CD4-positive, CD25-positive, alpha-beta regulatory T cell (primary cell): ENCODE data around the gene CEACAM21. TPM values are rescaled to one million over a fixed set of nuclear protein-coding genes. Genes with fewer than 3 reads are reported as not detected.

Experiments
- ATAC-seq, 2 donors: fragments of 150-1000 bp; cut with Tn5 transposase; one replicate each; pipeline ENCODE4 v1.10.0; 2021; ENCODE audit warnings: low read depth in 2 of 2, moderate number of reproducible peaks in 2 of 2, moderate library complexity in 1 of 2
- DNase-seq, 3 donors: peaks; one replicate each; pipeline versions ENCODE4 v3.0.0 to v3.0.0-alpha.2; 2012 to 2022; ENCODE audit warnings: mixed read lengths in 1 of 3
- H3K27ac ChIP-seq: one replicate; pipeline ENCODE4 v1.7.0; 2013; ENCODE audit warnings: mild to moderate bottlenecking, low read length; ENCODE audit not compliant: insufficient read depth, poor library complexity, severe bottlenecking
- H3K27me3 ChIP-seq: one replicate; pipeline ENCODE4 v1.7.0; 2013; ENCODE audit warnings: low read length; ENCODE audit not compliant: control insufficient read depth, insufficient read depth
- H3K36me3 ChIP-seq: one replicate; pipeline ENCODE4 v1.7.0; 2013; ENCODE audit warnings: mild to moderate bottlenecking, low read length, moderate library complexity; ENCODE audit not compliant: control insufficient read depth, insufficient read depth
- H3K4me1 ChIP-seq: 2 replicates; pipeline ENCODE4 v1.7.0; 2013; ENCODE audit warnings: mild to moderate bottlenecking, low read length; ENCODE audit not compliant: insufficient read depth, control insufficient read depth, poor library complexity, severe bottlenecking
- H3K4me3 ChIP-seq: one replicate; pipeline ENCODE4 v1.7.0; 2013; ENCODE audit warnings: low read depth, mild to moderate bottlenecking, low read length, moderate library complexity
- H3K9me3 ChIP-seq, 2 experiments: 1 replicate in 1 of 2; 2 replicates in 1 of 2; pipeline ENCODE4 v1.7.0; 2013; ENCODE audit warnings: low read length in 2 of 2, mild to moderate bottlenecking in 1 of 2, moderate library complexity in 1 of 2; ENCODE audit not compliant: control insufficient read depth in 2 of 2
- H3K27ac Mint-ChIP-seq, 3 donors: one replicate each; pipeline ENCODE4 v1.8.0; 2020 to 2022; ENCODE audit warnings: mild to moderate bottlenecking in 3 of 3, mixed read lengths in 3 of 3, moderate library complexity in 2 of 3
- H3K27me3 Mint-ChIP-seq: one replicate; pipeline ENCODE4 v1.8.0; 2022; ENCODE audit warnings: mild to moderate bottlenecking, mixed read lengths
- H3K36me3 Mint-ChIP-seq: one replicate; pipeline ENCODE4 v1.8.0; 2020; ENCODE audit warnings: mixed read lengths
- H3K4me1 Mint-ChIP-seq, 4 donors: one replicate each; pipeline ENCODE4 v1.8.0; 2020 to 2022; ENCODE audit warnings: mixed read lengths in 4 of 4, mild to moderate bottlenecking in 1 of 4
- H3K4me3 Mint-ChIP-seq, 4 donors: one replicate each; pipeline ENCODE4 v1.8.0; 2020 to 2022; ENCODE audit warnings: mild to moderate bottlenecking in 4 of 4, mixed read lengths in 4 of 4, moderate library complexity in 3 of 4
- H3K9me3 Mint-ChIP-seq, 7 donors: one replicate each; pipeline ENCODE4 v1.8.0; 2020 to 2022; ENCODE audit warnings: mixed read lengths in 7 of 7, mild to moderate bottlenecking in 3 of 7, moderate library complexity in 2 of 7
- polyA plus RNA-seq, 4 donors: library from polyadenylated mRNA; unstranded; fragments of 300-500 nt; fragmentation: Illumina TruSeq; gene quantifications; one replicate each; pipeline ENCODE4 v1.2.3, GENCODE V29; 2021
- total RNA-seq: library from RNA; stranded (reverse); gene quantifications from one replicate; pipeline ENCODE4 v1.2.3, GENCODE V29; 2022

CEACAM21 gene
- total and polyA plus RNA-seq, 5 donors from 2014 or later: 39.1 to 58.6 (median 45.7) TPM

GRCh38 chr19:41595258-41595889 is 19.4 kb downstream of the CEACAM21 start:
- Histone ChIP-seq H3K36me3 (no peaks in the 10 kb centered on the region), H3K27ac (no peak overlapping the region), H3K4me1 (peaks cover 15% of the 10 kb centered on the region), H3K4me3 (no peak overlapping the region), H3K9me3 (no peaks in the 10 kb centered on the region), H3K27me3 (peaks cover 2% of the 10 kb centered on the region)
- Mint-ChIP-seq H3K9me3 (no peaks in the 10 kb centered on the region), H3K27ac (peak overlapping the region in 1 of 3 donors; percentile 67), H3K27me3 (peaks cover 39% of the 10 kb centered on the region), H3K36me3 (no peaks in the 10 kb centered on the region), H3K4me3 (no peak overlapping the region), H3K4me1 (peaks cover 10 to 24% (median 14%) of the 10 kb centered on the region in 4 donors)
- ATAC-seq: peak; percentile 88 to 90
- DNase-seq: peak; percentile 45 to 89 (median 78)

- DNase-seq: no peak
- Histone ChIP-seq H3K4me3 (no peak overlapping the region), H3K4me1 (peaks cover 15% of the 10 kb centered on the region), H3K9me3 (no peaks in the 10 kb centered on the region), H3K27me3 (peaks cover 2% of the 10 kb centered on the region), H3K27ac (no peak overlapping the region), H3K36me3 (no peaks in the 10 kb centered on the region)
- peaks cover 10 to 26% (median 14%) of the 10 kb centered on the region in 4 donors for H3K4me1 Mint-ChIP-seq
- no peaks in the 10 kb centered on the region for H3K9me3 Mint-ChIP-seq
- H3K27me3 Mint-ChIP-seq: peaks cover 38% of the 10 kb centered on the region
- ATAC-seq: no peak
- H3K27ac Mint-ChIP-seq: peak overlapping the region in 1 of 3 donors; percentile 64
- H3K36me3 Mint-ChIP-seq: no peaks in the 10 kb centered on the region
- H3K4me3 Mint-ChIP-seq: no peak overlapping the region
Observed at GRCh38 chr19:41595890-41596280, 19.9 kb downstream of the CEACAM21 start.

GRCh38 chr19:41597600-41598041 is 21.7 kb downstream of the CEACAM21 start:
- peak overlapping the region in 2 of 4 donors; percentile 60 to 76 for H3K4me3 Mint-ChIP-seq

GRCh38 chr19:41599175-41599966 is 23.4 kb downstream of the CEACAM21 start:
- no peak overlapping the region for H3K27ac ChIP-seq
- Mint-ChIP-seq H3K4me3 (no peak overlapping the region), H3K27me3 (peaks cover 27% of the 10 kb centered on the region), H3K4me1 (peaks cover 10 to 26% (median 14%) of the 10 kb centered on the region in 4 donors), H3K9me3 (no peaks in the 10 kb centered on the region), H3K36me3 (no peaks in the 10 kb centered on the region), H3K27ac (peak overlapping the region; percentile 40 to 76 (median 51))
- DNase-seq: no peak
- H3K4me3 ChIP-seq: no peak overlapping the region
- H3K4me1 ChIP-seq: peaks cover 15% of the 10 kb centered on the region
- H3K36me3 ChIP-seq: no peaks in the 10 kb centered on the region
- peaks cover 2% of the 10 kb centered on the region for H3K27me3 ChIP-seq
- no peak for ATAC-seq
- no peaks in the 10 kb centered on the region for H3K9me3 ChIP-seq

More at GRCh38 chr19:41597600-41598041, 21.7 kb downstream of the CEACAM21 start:
- no peaks in the 10 kb centered on the region for H3K9me3 Mint-ChIP-seq
- peak; percentile 80 to 83 for ATAC-seq
- Histone ChIP-seq H3K4me1 (peaks cover 15% of the 10 kb centered on the region), H3K36me3 (no peaks in the 10 kb centered on the region), H3K4me3 (peak overlapping the region; percentile 55), H3K27ac (no peak overlapping the region), H3K27me3 (peaks cover 2% of the 10 kb centered on the region), H3K9me3 (no peaks in the 10 kb centered on the region)
- H3K4me1 Mint-ChIP-seq: peaks cover 10 to 26% (median 14%) of the 10 kb centered on the region in 4 donors
- H3K27ac Mint-ChIP-seq: peak overlapping the region; percentile 8 to 80 (median 79)
- DNase-seq: peak; percentile 65 to 85 (median 76)
- peaks cover 32% of the 10 kb centered on the region for H3K27me3 Mint-ChIP-seq
- H3K36me3 Mint-ChIP-seq: no peaks in the 10 kb centered on the region

GRCh38 chr19:41601771-41602170 is 25.8 kb downstream of the CEACAM21 start:
- Histone ChIP-seq H3K4me3 (no peak overlapping the region), H3K27ac (no peak overlapping the region), H3K4me1 (peaks cover 3% of the 10 kb centered on the region), H3K27me3 (no peaks in the 10 kb centered on the region), H3K9me3 (no peaks in the 10 kb centered on the region), H3K36me3 (no peaks in the 10 kb centered on the region)
- H3K27me3 Mint-ChIP-seq: peaks cover 31% of the 10 kb centered on the region
- peak overlapping the region in 1 of 3 donors; percentile 40 for H3K27ac Mint-ChIP-seq
- H3K36me3 Mint-ChIP-seq: no peaks in the 10 kb centered on the region
- H3K4me1 Mint-ChIP-seq: peaks cover 4 to 8% (median 6%) of the 10 kb centered on the region in 4 donors
- no peak for DNase-seq
- no peaks in the 10 kb centered on the region for H3K9me3 Mint-ChIP-seq
- no peak for ATAC-seq
- no peak overlapping the region for H3K4me3 Mint-ChIP-seq

GRCh38 chr19:41604831-41605230 is 28.9 kb downstream of the CEACAM21 start:
- no peaks in the 10 kb centered on the region for H3K36me3 ChIP-seq
- no peak for DNase-seq
- Mint-ChIP-seq H3K9me3 (peaks cover 0 to 3% (median 0%) of the 10 kb centered on the region in 7 donors), H3K36me3 (peaks cover 3% of the 10 kb centered on the region), H3K4me3 (no peak overlapping the region), H3K4me1 (peaks cover 0 to 15% (median 6%) of the 10 kb centered on the region in 4 donors), H3K27me3 (peaks cover 28% of the 10 kb centered on the region), H3K27ac (no peak overlapping the region)
- H3K9me3 ChIP-seq: no peaks in the 10 kb centered on the region
- H3K4me1 ChIP-seq: no peaks in the 10 kb centered on the region
- no peak for ATAC-seq
- peaks cover 2% of the 10 kb centered on the region for H3K27me3 ChIP-seq
- H3K27ac ChIP-seq: no peak overlapping the region
- H3K4me3 ChIP-seq: no peak overlapping the region

GRCh38 chr19:41606215-41606837 is 30.4 kb downstream of the CEACAM21 start:
- H3K27ac ChIP-seq: no peak overlapping the region
- ATAC-seq (no peak), DNase-seq (no peak)
- Mint-ChIP-seq H3K4me3 (no peak overlapping the region), H3K4me1 (peaks cover 0 to 13% (median 6%) of the 10 kb centered on the region in 4 donors), H3K9me3 (peaks cover 0 to 5% (median 0%) of the 10 kb centered on the region in 7 donors), H3K36me3 (peaks cover 4% of the 10 kb centered on the region), H3K27ac (no peak overlapping the region), H3K27me3 (peaks cover 30% of the 10 kb centered on the region)
- peaks cover 5% of the 10 kb centered on the region for H3K27me3 ChIP-seq
- no peaks in the 10 kb centered on the region for H3K36me3 ChIP-seq
- no peak overlapping the region for H3K4me3 ChIP-seq
- no peaks in the 10 kb centered on the region for H3K9me3 ChIP-seq
- H3K4me1 ChIP-seq: no peaks in the 10 kb centered on the region
